ENCODE measurements around the gene ATP13A2.

ATP13A2 gene

DNA sequence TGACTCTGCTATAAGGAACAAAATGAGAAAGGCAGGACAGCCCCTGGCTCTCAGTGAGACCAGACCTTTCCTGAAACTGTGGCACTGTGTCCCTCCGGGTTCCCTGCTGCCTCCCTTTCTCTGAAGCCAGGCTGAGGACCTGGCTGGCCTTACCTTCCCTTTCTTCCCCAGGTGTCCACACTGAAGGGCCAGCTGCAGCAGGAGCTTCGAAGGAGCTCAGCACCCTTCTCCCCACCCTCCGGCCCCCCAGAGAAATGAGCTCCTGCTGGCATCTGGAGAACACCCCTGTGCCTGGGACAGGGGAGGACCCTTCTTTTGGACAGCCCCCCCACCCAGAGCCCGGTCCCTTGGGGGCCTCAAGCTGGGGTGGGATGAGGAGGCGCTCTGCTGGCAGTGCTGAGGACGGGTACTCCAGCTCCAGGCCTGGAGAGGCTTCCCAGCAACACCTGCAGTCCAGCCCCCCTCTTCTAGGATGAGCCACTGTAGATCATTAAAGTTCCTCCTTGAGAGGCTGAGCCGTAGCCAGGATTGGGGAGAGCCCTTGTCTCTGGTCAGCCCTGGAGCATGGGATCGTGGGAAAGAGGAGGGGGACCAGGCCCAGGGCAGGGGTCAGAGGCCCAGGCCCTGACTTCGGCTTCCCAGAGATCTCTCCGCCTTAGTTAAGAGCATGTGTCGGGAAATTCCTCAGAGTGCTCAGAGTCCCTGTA, 39.4 kb downstream of the ATP13A2 start:
- Histone ChIP-seq H3K4me3 (replicated peaks; ENCODE audit: insufficient read depth, low read length) (no peak overlapping the region), H3K27ac (replicated peaks) (no peak overlapping the region), H3K27me3 (ENCODE audit: insufficient read depth, poor library complexity, severe bottlenecking) (no peaks in the 10 kb centered on the region)
- DNase-seq (ENCODE audit: low read depth in 1 of 2, low spot score in 1 of 2), result no peak
- TF ChIP-seq GABPA (IDR thresholded peaks at IDR 0.05; ENCODE audit: low read depth) (no peak), POLR2AphosphoS5 (IDR thresholded peaks at IDR 0.05; ENCODE audit: low read depth) (no peak), SPI1 (IDR thresholded peaks at IDR 0.05; ENCODE audit: borderline replicate concordance, low read depth) (no peak), CTCF (IDR thresholded peaks at IDR 0.05; ENCODE audit: insufficient read depth, low read length) (no peak)
- TF ChIP-seq, protein P1, sequence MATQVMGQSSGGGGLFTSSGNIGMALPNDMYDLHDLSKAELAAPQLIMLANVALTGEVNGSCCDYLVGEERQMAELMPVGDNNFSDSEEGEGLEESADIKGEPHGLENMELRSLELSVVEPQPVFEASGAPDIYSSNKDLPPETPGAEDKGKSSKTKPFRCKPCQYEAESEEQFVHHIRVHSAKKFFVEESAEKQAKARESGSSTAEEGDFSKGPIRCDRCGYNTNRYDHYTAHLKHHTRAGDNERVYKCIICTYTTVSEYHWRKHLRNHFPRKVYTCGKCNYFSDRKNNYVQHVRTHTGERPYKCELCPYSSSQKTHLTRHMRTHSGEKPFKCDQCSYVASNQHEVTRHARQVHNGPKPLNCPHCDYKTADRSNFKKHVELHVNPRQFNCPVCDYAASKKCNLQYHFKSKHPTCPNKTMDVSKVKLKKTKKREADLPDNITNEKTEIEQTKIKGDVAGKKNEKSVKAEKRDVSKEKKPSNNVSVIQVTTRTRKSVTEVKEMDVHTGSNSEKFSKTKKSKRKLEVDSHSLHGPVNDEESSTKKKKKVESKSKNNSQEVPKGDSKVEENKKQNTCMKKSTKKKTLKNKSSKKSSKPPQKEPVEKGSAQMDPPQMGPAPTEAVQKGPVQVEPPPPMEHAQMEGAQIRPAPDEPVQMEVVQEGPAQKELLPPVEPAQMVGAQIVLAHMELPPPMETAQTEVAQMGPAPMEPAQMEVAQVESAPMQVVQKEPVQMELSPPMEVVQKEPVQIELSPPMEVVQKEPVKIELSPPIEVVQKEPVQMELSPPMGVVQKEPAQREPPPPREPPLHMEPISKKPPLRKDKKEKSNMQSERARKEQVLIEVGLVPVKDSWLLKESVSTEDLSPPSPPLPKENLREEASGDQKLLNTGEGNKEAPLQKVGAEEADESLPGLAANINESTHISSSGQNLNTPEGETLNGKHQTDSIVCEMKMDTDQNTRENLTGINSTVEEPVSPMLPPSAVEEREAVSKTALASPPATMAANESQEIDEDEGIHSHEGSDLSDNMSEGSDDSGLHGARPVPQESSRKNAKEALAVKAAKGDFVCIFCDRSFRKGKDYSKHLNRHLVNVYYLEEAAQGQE (IDR thresholded peaks at IDR 0.05; ENCODE audit: insufficient replicate concordance, low read depth), result no peak

DNA sequence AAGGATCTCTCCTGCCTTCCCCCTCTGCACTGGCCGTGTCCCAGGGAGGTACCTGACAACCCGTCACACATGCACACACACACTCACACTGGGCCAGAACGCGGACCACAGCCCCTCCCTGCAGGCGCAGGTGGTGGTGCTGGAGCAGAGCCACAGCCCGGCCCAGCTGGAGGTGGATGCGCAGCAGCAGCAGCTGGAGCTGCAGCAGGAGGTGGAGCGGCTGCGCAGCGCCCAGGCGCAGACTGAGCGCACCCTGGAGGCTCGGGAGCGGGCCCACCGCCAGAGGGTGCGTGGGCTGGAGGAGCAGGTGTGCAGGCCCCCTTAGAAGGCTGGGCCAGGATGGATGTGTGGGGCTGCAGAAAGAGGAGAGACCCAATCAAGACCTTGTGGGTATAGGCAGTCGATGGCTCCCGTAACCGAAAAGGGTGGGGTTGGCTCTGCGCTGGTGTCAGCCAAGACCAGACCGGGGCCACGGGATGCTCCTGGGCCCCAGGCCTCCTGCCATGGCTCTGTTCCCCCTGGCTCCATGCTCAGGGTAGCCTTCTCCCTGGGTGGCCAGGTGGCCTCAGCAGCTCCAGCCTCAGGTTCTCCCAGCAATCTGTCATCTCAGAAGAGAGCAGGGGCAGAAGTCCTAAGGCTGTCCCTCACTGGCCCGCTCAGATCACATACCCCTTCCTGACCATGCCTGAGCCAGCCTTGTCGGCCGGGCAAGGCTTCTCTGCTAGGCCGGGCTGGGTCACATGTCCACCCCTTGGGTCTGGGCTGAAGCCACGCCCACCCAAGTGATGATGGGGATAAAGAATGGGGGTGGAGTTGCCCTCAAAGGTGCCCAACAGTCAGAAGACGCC, 40.2 kb downstream of the ATP13A2 start:
- Histone ChIP-seq H3K27ac (replicated peaks) (no peak overlapping the region), H3K27me3 (ENCODE audit: insufficient read depth, poor library complexity, severe bottlenecking) (no peaks in the 10 kb centered on the region), H3K4me3 (replicated peaks; ENCODE audit: insufficient read depth, low read length) (no peak overlapping the region)
- TF ChIP-seq SPI1 (IDR thresholded peaks at IDR 0.05; ENCODE audit: borderline replicate concordance, low read depth) (no peak), CTCF (IDR thresholded peaks at IDR 0.05; ENCODE audit: insufficient read depth, low read length) (no peak), GABPA (IDR thresholded peaks at IDR 0.05; ENCODE audit: low read depth) (no peak)
- TF ChIP-seq, protein P1 (IDR thresholded peaks at IDR 0.05; ENCODE audit: insufficient replicate concordance, low read depth), result no peak
- DNase-seq (ENCODE audit: low read depth in 1 of 2, low spot score in 1 of 2), result no peak

DNA sequence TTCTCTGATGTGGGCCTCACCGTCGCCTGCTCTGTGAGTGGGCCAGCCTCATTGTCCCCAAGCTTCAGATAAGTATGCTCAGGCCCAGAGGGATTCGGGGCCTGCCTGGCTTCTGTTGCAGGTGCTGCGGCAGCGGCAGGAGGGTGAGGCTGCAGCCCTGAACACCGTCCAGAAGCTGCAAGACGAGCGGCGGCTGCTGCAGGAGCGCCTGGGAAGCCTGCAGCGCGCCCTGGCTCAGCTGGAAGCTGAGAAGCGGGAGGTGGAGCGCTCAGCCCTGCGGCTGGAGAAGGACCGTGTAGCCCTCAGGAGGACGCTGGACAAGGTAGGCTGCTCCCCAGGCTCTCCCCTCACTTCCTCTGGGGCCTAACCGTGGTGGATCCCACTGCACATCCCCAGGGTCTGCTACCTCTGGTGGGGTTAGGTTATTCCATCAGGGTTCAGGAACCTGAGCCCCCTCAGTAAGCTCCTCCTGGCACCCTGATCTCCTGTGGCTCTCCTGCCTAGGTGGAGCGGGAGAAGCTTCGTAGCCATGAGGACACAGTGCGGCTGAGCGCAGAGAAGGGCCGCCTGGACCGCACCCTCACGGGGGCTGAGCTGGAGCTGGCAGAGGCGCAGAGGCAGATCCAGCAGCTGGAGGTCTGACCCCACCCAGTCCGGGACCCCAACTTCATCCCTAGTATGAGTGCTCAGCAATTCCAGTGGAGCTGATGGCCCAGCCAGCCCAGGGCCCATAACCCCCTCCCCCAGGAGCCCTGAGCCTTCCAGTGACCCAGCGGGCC, 41.4 kb downstream of the ATP13A2 start:
- H3K4me3 ChIP-seq (replicated peaks; ENCODE audit: insufficient read depth, low read length), result no peak overlapping the region
- H3K27me3 ChIP-seq (ENCODE audit: insufficient read depth, poor library complexity, severe bottlenecking), result no peaks in the 10 kb centered on the region
- TF ChIP-seq, protein P1 (IDR thresholded peaks at IDR 0.05; ENCODE audit: insufficient replicate concordance, low read depth), result no peak
- no peak for TF ChIP-seq SPI1 (IDR thresholded peaks at IDR 0.05; ENCODE audit: borderline replicate concordance, low read depth)
- TF ChIP-seq CTCF (IDR thresholded peaks at IDR 0.05; ENCODE audit: insufficient read depth, low read length), result no peak
- TF ChIP-seq POLR2AphosphoS5 (IDR thresholded peaks at IDR 0.05; ENCODE audit: low read depth), result no peak
- no peak for TF ChIP-seq GABPA (IDR thresholded peaks at IDR 0.05; ENCODE audit: low read depth)
- no peak overlapping the region for H3K27ac ChIP-seq (replicated peaks)
- DNase-seq (ENCODE audit: low read depth in 1 of 2, low spot score in 1 of 2), result no peak

Measured in HL-60 (cell line).